Astrocyte of the cerebellum (primary cell): ENCODE measurements around the gene CUZD1.

Experiments used
- DNase-seq: peaks from one replicate; pipeline ENCODE4 v3.0.0-alpha.2; 2011; ENCODE audit warnings: low read depth
- H3K4me3 ChIP-seq: 2 replicates; pipeline ENCODE4 v1.5.1; 2011; ENCODE audit warnings: mild to moderate bottlenecking, low read depth, low read length, moderate library complexity
- CTCF ChIP-seq: IDR thresholded peaks from 2 replicates; pipeline ENCODE4 v1.5.1; 2012; ENCODE audit warnings: low read length, low read depth, moderate library complexity, mild to moderate bottlenecking; ENCODE audit errors: missing control alignments
- in situ Hi-C: cut with HindIII; loops from 2 replicates; pipeline ENCODE4 v1.10.0; 2017; ENCODE audit warnings: low sequenced_read_pairs

CUZD1 gene

GRCh38 chr10:122853665-122854313, 8.1 kb upstream of the CUZD1 start:
- no peak for DNase-seq
- TF ChIP-seq CTCF = no peak

GRCh38 chr10:122852261-122852660, 6.6 kb upstream of the CUZD1 start:
- in situ Hi-C loops = no loop called here
- no peak overlapping the region for H3K4me3 ChIP-seq
- no peak for DNase-seq
- TF ChIP-seq CTCF = no peak

More at GRCh38 chr10:122853665-122854313, 8.1 kb upstream of the CUZD1 start:
- in situ Hi-C loops = no loop called here
- no peak overlapping the region for H3K4me3 ChIP-seq

- no peak for TF ChIP-seq CTCF
- no peak overlapping the region for H3K4me3 ChIP-seq
- in situ Hi-C loops = no loop called here
- peak; percentile 42 for DNase-seq
Observed at GRCh38 chr10:122850705-122851640, 5.3 kb upstream of the CUZD1 start.

GRCh38 chr10:122849900-122850605, 4.4 kb upstream of the CUZD1 start:
- no peak for TF ChIP-seq CTCF
- in situ Hi-C loops = no loop called here
- no peak for DNase-seq
- H3K4me3 ChIP-seq = no peak overlapping the region

GRCh38 chr10:122849090-122849489, 3.4 kb upstream of the CUZD1 start:
- H3K4me3 ChIP-seq = no peak overlapping the region
- in situ Hi-C loops = no loop called here
- no peak for TF ChIP-seq CTCF

GRCh38 chr10:122847782-122848604, 2.3 kb upstream of the CUZD1 start:
- no peak for DNase-seq
- H3K4me3 ChIP-seq = no peak overlapping the region
- TF ChIP-seq CTCF = no peak
- in situ Hi-C loops = no loop called here

More at GRCh38 chr10:122849090-122849489, 3.4 kb upstream of the CUZD1 start:
- DNase-seq = no peak
